Upper lobe of left lung (tissue), 6 donors: ENCODE results near the gene ENTPD6. TPM values are rescaled to one million over a fixed set of nuclear protein-coding genes. Genes with fewer than 3 reads are reported as not detected.

ENCODE experiments used
- ATAC-seq, 2 donors: fragments of 200-7000 bp; cut with Tn5 transposase; one replicate each; pipeline ENCODE4 v1.9.1; 2022; ENCODE audit warnings: mild to moderate bottlenecking in 2 of 2, moderate library complexity in 2 of 2; ENCODE audit not compliant: low FRiP score in 2 of 2
- DNase-seq, 2 donors: peaks; one replicate each; pipeline ENCODE4 v3.0.0-alpha.2; 2019 to 2020
- H3K27ac ChIP-seq, 4 donors: fragments of 200-600 bp; sonication (generic); one replicate each; pipeline ENCODE4 v1.5.1; 2016 to 2019
- H3K27me3 ChIP-seq, 4 donors: fragments of 200-600 bp; sonication (generic); one replicate each; pipeline ENCODE4 v1.5.1; 2017 to 2019
- H3K36me3 ChIP-seq, 4 donors: fragments of 200-600 bp; sonication (generic); one replicate each; pipeline ENCODE4 v1.5.1; 2016 to 2019
- H3K4me1 ChIP-seq, 4 donors: fragments of 200-600 bp; sonication (generic); one replicate each; pipeline ENCODE4 v1.5.1; 2018 to 2019
- H3K4me3 ChIP-seq, 4 donors: fragments of 200-600 bp; sonication (generic); one replicate each; pipeline ENCODE4 v1.5.1; 2017 to 2019; ENCODE audit warnings: mild to moderate bottlenecking in 2 of 4, moderate library complexity in 1 of 4
- H3K9me3 ChIP-seq, 4 donors: fragments of 200-600 bp; sonication (generic); one replicate each; pipeline ENCODE4 v1.5.1; 2018 to 2019
- CTCF ChIP-seq, 6 experiments: fragments of 450-650 bp in 4 of 6; fragments of 200-600 bp in 2 of 6; sonication (generic) in 2 of 6; IDR thresholded peaks; one replicate each; pipeline ENCODE4 v1.5.1; 2016 to 2019; ENCODE audit warnings: antibody characterized with exemption in 6 of 6
- EP300 ChIP-seq, 4 donors: sonication (generic); formaldehyde crosslinking; IDR thresholded peaks; one replicate each; pipeline ENCODE4 v1.5.1; 2017; ENCODE audit warnings: antibody characterized with exemption in 4 of 4, control low read depth in 2 of 4
- POLR2A ChIP-seq, 4 donors: fragments of 450-650 bp; IDR thresholded peaks; one replicate each; pipeline ENCODE4 v1.5.1; 2016 to 2017; ENCODE audit warnings: antibody characterized with exemption in 4 of 4, mild to moderate bottlenecking in 2 of 4
- POLR2AphosphoS5 ChIP-seq, 2 donors: sonication (generic); formaldehyde crosslinking; IDR thresholded peaks; one replicate each; pipeline ENCODE4 v1.5.1; 2017; ENCODE audit warnings: antibody characterized with exemption in 2 of 2
- WGBS, 2 donors: methylation state at CpG; one replicate each; pipeline ENCODE4 v1.1.5; 2017 to 2018; 5-methylcytosine and 5-hydroxymethylcytosine counted together
- total RNA-seq, 6 donors: library from RNA; depleted of rRNA in 4 of 6; stranded (reverse); fragments of >200 nt in 4 of 6; gene quantifications; one replicate each; pipeline versions ENCODE4 v1.1.0 to v1.2.1, GENCODE V29; 2016 to 2021
- donor health status: DM: no; HTN: no; CAD: no; lungs with moderate emphysema.
- donor health status: DM: no; HTN: yes; CAD: no; lungs with severe emphysema.

Gene ENTPD6
- total RNA-seq, 6 donors from 2014 or later = 53.7 to 170 (median 81.7) TPM

GRCh38 chr20:25220810-25221591 lies 25.5 kb downstream of the ENTPD6 start:
- no peaks in the 10 kb centered on the region for H3K27me3 ChIP-seq
- H3K4me1 ChIP-seq = no peaks in the 10 kb centered on the region
- WGBS, 2 donors = 82 to 88% methylated on average over 15 of the region's 15 CpGs
- H3K4me3 ChIP-seq = no peak overlapping the region
- H3K36me3 ChIP-seq = peaks cover 12 to 59% (median 36%) of the 10 kb centered on the region in 4 donors
- no peak overlapping the region for H3K27ac ChIP-seq
- DNase-seq (peak in 1 of 2 donors; percentile 75), ATAC-seq (no peak)
- TF ChIP-seq POLR2A (IDR thresholded peaks at IDR 0.05) = no peak
- no peak for TF ChIP-seq EP300 (IDR thresholded peaks at IDR 0.05)
- no peak for TF ChIP-seq CTCF (IDR thresholded peaks at IDR 0.05)
- TF ChIP-seq POLR2AphosphoS5 (IDR thresholded peaks at IDR 0.05) = no peak
- no peaks in the 10 kb centered on the region for H3K9me3 ChIP-seq

GRCh38 chr20:25221592-25222460 lies 26.3 kb downstream of the ENTPD6 start:
- WGBS, 2 donors = 90 to 91% methylated on average over 29 of the region's 29 CpGs
- peak in 1 of 2 donors; percentile 76 for ATAC-seq

GRCh38 chr20:25222461-25223178 lies 27.1 kb downstream of the ENTPD6 start:
- Histone ChIP-seq H3K4me1 (peaks cover 8 to 13% (median 10%) of the 10 kb centered on the region in 4 donors), H3K27ac (no peak overlapping the region), H3K36me3 (peaks cover 7 to 42% (median 21%) of the 10 kb centered on the region in 4 donors), H3K27me3 (no peaks in the 10 kb centered on the region), H3K4me3 (no peak overlapping the region), H3K9me3 (no peaks in the 10 kb centered on the region)
- ATAC-seq = no peak
- TF ChIP-seq CTCF (IDR thresholded peaks at IDR 0.05) (no peak), EP300 (IDR thresholded peaks at IDR 0.05) (no peak), POLR2AphosphoS5 (IDR thresholded peaks at IDR 0.05) (no peak), POLR2A (IDR thresholded peaks at IDR 0.05) (no peak)
- peak in 1 of 2 donors; percentile 49 for DNase-seq
- WGBS, 2 donors = 88 to 89% methylated on average over 9 to 21 of the region's 21 CpGs

More at GRCh38 chr20:25221592-25222460, 26.3 kb downstream of the ENTPD6 start:
- Histone ChIP-seq H3K9me3 (no peaks in the 10 kb centered on the region), H3K4me1 (peaks cover 2 to 5% (median 3%) of the 10 kb centered on the region in 4 donors), H3K36me3 (peaks cover 12 to 50% (median 29%) of the 10 kb centered on the region in 4 donors), H3K4me3 (no peak overlapping the region), H3K27me3 (no peaks in the 10 kb centered on the region), H3K27ac (no peak overlapping the region)
- peak in 1 of 2 donors; percentile 36 for DNase-seq
- TF ChIP-seq POLR2A (IDR thresholded peaks at IDR 0.05) = no peak
- no peak for TF ChIP-seq CTCF (IDR thresholded peaks at IDR 0.05)
- no peak for TF ChIP-seq EP300 (IDR thresholded peaks at IDR 0.05)
- TF ChIP-seq POLR2AphosphoS5 (IDR thresholded peaks at IDR 0.05) = no peak

- peaks cover 7 to 36% (median 19%) of the 10 kb centered on the region in 4 donors for H3K36me3 ChIP-seq
- H3K27ac ChIP-seq = no peak overlapping the region
These were observed 27.7 kb downstream of the ENTPD6 start for GRCh38 chr20:25223179-25223661.

More at GRCh38 chr20:25223179-25223661, 27.7 kb downstream of the ENTPD6 start:
- 87 to 88% methylated on average over 7 to 8 of the region's 8 CpGs for WGBS, 2 donors
- no peak overlapping the region for H3K4me3 ChIP-seq
- ATAC-seq = no peak
- H3K27me3 ChIP-seq = no peaks in the 10 kb centered on the region
- no peaks in the 10 kb centered on the region for H3K9me3 ChIP-seq
- DNase-seq = peak in 1 of 2 donors; percentile 39
- TF ChIP-seq EP300 (IDR thresholded peaks at IDR 0.05) (no peak), POLR2A (IDR thresholded peaks at IDR 0.05) (no peak), CTCF (IDR thresholded peaks at IDR 0.05) (no peak), POLR2AphosphoS5 (IDR thresholded peaks at IDR 0.05) (no peak)
- H3K4me1 ChIP-seq = peaks cover 11 to 17% (median 12%) of the 10 kb centered on the region in 4 donors
